LNCaP clone FGC (cell line): ENCODE data around the gene ACSS3.

Experiments
- DNase-seq: peaks from one replicate; pipeline ENCODE4 v3.0.0-alpha.2; 2011; ENCODE audit warnings: low read depth
- H3K4me3 ChIP-seq: 2 replicates; pipeline ENCODE4 v1.5.1; 2011; ENCODE audit warnings: mild to moderate bottlenecking, low read depth, low read length, control low read depth
- TF ChIP-seq, protein P1 (sequence below): IDR thresholded peaks from 2 replicates; pipeline ENCODE4 v1.5.1; 2012; ENCODE audit warnings: mild to moderate bottlenecking; ENCODE audit not compliant: control insufficient read depth, insufficient read depth; ENCODE audit errors: extremely low read depth

The ACSS3 gene

GRCh38 chr12:81075539-81075938, 2.3 kb upstream of the ACSS3 start:
- TF ChIP-seq, protein P1, sequence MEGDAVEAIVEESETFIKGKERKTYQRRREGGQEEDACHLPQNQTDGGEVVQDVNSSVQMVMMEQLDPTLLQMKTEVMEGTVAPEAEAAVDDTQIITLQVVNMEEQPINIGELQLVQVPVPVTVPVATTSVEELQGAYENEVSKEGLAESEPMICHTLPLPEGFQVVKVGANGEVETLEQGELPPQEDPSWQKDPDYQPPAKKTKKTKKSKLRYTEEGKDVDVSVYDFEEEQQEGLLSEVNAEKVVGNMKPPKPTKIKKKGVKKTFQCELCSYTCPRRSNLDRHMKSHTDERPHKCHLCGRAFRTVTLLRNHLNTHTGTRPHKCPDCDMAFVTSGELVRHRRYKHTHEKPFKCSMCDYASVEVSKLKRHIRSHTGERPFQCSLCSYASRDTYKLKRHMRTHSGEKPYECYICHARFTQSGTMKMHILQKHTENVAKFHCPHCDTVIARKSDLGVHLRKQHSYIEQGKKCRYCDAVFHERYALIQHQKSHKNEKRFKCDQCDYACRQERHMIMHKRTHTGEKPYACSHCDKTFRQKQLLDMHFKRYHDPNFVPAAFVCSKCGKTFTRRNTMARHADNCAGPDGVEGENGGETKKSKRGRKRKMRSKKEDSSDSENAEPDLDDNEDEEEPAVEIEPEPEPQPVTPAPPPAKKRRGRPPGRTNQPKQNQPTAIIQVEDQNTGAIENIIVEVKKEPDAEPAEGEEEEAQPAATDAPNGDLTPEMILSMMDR = no peak
- DNase-seq = no peak
- H3K4me3 ChIP-seq = no peak overlapping the region

DNA sequence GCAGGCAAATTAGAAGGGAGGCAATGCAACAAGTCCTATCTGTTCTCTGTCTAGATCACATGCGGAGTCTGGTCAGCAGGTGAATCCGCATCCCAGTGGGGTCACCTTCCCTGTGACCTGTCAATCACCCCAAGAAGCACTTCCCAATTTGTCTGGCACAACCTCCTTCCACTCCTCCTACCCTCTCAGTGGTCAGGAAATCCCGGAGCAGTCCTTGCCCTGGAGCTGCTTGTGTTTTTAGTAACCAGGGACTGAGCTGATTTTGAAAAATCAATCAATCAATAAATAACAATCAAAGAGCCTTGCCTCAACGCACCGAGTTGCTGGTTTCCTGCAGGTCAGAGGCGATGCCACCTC, 572 bp upstream of the ACSS3 start:
- no peak overlapping the region for H3K4me3 ChIP-seq
- TF ChIP-seq, protein P1 = no peak

DNA sequence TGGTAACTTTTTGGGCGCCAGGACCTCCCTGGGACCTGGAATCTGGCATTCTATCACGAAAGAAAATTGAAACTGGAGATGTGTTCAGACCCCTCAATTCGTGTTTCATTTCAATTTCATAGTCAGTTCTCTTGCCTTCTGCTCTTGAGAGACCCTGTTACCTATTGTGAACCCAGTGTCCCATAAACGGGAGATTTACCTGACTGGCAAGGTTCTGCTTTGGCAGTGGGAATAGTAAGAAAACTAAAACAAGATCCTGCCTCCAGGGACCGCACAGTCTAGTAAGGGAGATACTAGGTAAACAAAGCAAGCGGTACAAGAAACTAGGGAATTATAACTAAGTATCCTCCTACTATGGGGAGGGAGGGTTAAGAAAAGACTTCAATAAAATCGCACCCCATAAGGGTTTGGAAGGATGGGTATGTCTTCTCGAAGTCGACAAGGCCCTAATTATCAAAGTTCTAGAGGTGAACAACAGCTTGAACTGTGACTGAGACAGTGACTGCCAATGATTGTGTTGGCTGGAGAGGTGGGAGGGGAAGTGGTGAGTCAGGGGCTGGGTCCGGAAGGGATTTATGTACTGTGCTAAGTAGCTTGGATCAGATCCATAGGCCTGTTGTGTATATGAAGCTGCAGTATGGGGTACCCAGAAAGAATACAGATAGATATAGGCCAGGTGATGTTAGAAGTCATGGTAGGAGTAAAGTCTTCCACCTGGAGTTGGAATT, 754 bp downstream of the ACSS3 start:
- TF ChIP-seq, protein P1 = no peak
- H3K4me3 ChIP-seq = no peak overlapping the region
- DNase-seq = no peak

More for the DNA sequence above, 572 bp upstream of the ACSS3 start:
- no peak for DNase-seq

DNA sequence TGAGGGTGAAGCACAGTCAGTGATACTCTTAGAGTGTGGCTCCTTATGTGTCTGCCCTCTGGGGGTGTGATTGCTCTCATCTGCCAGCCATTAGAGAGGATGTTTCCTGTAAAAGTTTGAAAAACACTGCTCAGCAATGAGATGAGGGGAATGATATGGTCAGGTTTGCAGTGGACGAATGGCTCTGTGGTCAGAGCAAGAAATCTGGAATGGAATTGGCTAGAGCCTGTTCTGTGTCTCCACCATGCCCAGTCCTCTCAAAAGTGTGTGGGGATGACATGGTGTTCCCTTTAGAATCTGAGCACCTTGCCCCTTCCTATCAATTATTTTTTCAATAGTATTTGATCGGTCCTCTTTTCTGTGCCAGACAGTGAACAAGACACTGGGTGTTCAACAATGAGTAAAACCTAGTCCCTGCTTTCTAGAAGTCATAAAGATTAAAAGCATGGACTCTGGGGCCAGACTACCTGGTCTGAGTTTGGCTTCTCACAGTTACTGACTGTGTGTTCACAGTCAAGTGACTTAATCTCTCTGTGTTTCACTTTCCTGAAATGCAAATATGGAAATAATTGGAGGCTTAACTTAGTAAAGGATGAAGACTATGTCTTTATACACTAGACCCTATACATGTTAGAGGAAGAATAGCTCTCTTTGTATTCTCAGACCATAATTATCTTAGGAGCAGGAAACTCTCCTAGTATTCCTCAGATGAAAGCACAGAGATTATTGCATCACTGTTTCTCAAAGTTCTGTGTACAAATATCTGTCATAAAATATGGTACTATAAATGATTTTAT, 1.6 kb downstream of the ACSS3 start:
- TF ChIP-seq, protein P1 = no peak
- H3K4me3 ChIP-seq = no peak overlapping the region
- no peak for DNase-seq

DNA sequence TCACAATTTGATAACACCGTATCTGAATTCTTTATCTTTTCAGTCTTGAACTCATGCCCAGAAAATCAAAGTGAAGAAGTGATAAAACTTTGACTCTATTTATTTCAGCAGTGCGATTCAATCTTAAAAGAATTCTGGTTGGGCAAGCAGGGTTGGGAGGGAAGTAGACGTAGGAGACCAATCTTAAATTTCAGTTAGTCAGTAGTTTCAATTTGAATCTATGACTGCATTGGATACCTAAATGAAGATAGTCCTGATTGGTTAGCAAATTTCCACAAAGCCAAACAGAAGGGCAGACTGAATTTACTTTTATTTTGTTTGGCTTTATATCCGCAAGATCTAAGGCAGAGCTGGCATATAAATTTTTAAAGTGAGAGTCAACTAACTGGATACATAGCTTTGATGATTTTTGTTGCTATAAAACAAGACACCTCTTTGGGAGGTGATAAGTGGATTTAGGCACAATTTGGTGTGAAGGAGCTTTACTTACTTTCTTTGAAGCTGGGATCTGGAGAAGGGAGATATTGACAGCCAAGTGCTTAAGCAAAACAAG, 2.6 kb downstream of the ACSS3 start:
- no peak for DNase-seq
- H3K4me3 ChIP-seq = no peak overlapping the region
- TF ChIP-seq, protein P1 = no peak

GRCh38 chr12:81081726-81082125, 3.8 kb downstream of the ACSS3 start:
- no peak overlapping the region for H3K4me3 ChIP-seq
- no peak for DNase-seq
- TF ChIP-seq, protein P1 = no peak

DNA sequence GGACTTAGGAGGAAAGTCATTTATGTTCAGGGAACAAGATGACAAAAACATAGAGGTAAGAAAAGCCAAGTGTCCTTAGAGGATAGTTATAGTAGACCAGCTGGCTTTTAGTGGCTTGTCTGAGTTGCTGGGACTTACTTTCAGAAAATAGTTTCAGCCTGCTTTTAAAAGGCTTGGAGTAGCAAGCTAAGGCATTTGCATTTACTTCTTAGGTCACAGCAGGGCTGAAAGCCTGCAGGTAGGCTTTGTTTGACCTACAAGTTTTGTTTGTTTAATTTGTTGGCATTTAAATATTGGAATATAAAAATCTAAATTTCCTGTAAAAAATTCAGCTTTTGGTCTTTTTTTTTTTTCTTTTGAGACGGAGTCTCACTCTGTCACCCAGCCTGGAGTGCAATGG, 5.1 kb downstream of the ACSS3 start:
- TF ChIP-seq, protein P1 = no peak
- no peak for DNase-seq
- H3K4me3 ChIP-seq = no peak overlapping the region
